A549 (cell line): ENCODE results near the gene ANO7. TPM values are rescaled to one million over a fixed set of nuclear protein-coding genes. Genes with fewer than 3 reads are reported as not detected.

Source experiments
- ATAC-seq, 2 experiments: fragments of 200-7000 bp in 1 of 2; fragments of >200 bp in 1 of 2; cut with Nextera tagmentation in 1 of 2; cut with Tn5 transposase in 1 of 2; 3 replicates each; pipeline versions ENCODE4 v1.8.0 to v1.9.1; 2018 to 2020; ENCODE audit warnings: mild to moderate bottlenecking in 1 of 2, moderate library complexity in 1 of 2
- CTCF ChIA-PET: fragments of 300-600 bp; sonication (Branson Sonifier 250); formaldehyde crosslinking; extraction: SDS; loops from one replicate; lab custom pipeline; 2021; ENCODE audit warnings: antibody characterized with exemption, inconsistent platforms; lab: Yijun Ruan, JAX
- POLR2A ChIA-PET: fragments of 350-600 bp; formaldehyde crosslinking; extraction: SDS; loops from one replicate; lab custom pipeline; 2021; ENCODE audit warnings: antibody characterized with exemption, inconsistent platforms; lab: Yijun Ruan, JAX
- DNase-seq, 2 experiments: peaks; one replicate each; pipeline versions ENCODE4 v3.0.0 to v3.0.0-alpha.2; 2011 to 2016; ENCODE audit warnings: low read depth in 1 of 2, low spot score in 1 of 2
- FAIRE-seq: peaks from 2 replicates; lab custom pipeline; 2011; peaks lifted over from hg19 to GRCh38; lab: Jason Lieb, UNC
- H3K27ac ChIP-seq, 2 experiments: fragments of >200 bp; sonication (Bioruptor Twin); formaldehyde crosslinking; 3 replicates each; pipeline ENCODE4 v1.5.1; 2016 to 2017
- H3K4me1 ChIP-seq: fragments of >200 bp; sonication (Bioruptor Twin); formaldehyde crosslinking; 3 replicates; pipeline ENCODE4 v1.6.1; 2016
- H3K4me2 ChIP-seq: fragments of >200 bp; sonication (Bioruptor Twin); formaldehyde crosslinking; 3 replicates; pipeline ENCODE4 v1.6.1; 2016
- H3K4me3 ChIP-seq: fragments of >200 bp; sonication (Bioruptor Twin); formaldehyde crosslinking; 3 replicates; pipeline ENCODE4 v1.5.1; 2016
- H3K9me3 ChIP-seq: fragments of >200 bp; sonication (Bioruptor Twin); formaldehyde crosslinking; 3 replicates; pipeline ENCODE4 v1.6.1; 2016
- BCL3 ChIP-seq: fragments of >200 bp; sonication (Bioruptor Twin); formaldehyde crosslinking; IDR thresholded peaks from 3 replicates; pipeline ENCODE4 v1.6.1; 2016
- CTCF ChIP-seq: fragments of >200 bp; sonication (Bioruptor Twin); formaldehyde crosslinking; IDR thresholded peaks from 3 replicates; pipeline ENCODE4 v1.5.1; 2016
- E2F6 ChIP-seq: IDR thresholded peaks from 2 replicates; pipeline ENCODE4 v1.6.1; 2012; ENCODE audit warnings: low read depth, borderline replicate concordance
- EHMT2 ChIP-seq: fragments of 200-600 bp; sonication (generic); IDR thresholded peaks from 2 replicates; pipeline ENCODE4 v1.6.1; 2016; ENCODE audit warnings: antibody characterized with exemption, low read depth, mild to moderate bottlenecking, moderate library complexity
- ESRRA ChIP-seq: fragments of 150-350 bp; IDR thresholded peaks from 2 replicates; pipeline ENCODE4 v1.6.1; 2014; ENCODE audit warnings: mild to moderate bottlenecking, low read length, borderline replicate concordance
- FOSB ChIP-seq: fragments of 250-450 bp; sonication (Bioruptor Pico); IDR thresholded peaks from 2 replicates; pipeline ENCODE4 v1.5.0; 2020; ENCODE audit warnings: mild to moderate bottlenecking, moderate library complexity
- FOSL2 ChIP-seq, 2 experiments: fragments of 450-650 bp in 1 of 2; fragments of >200 bp in 1 of 2; sonication (Bioruptor Twin) in 1 of 2; formaldehyde crosslinking; IDR thresholded peaks; 2 replicates each; pipeline versions ENCODE4 v1.5.0 to v1.6.1; 2016 to 2020; ENCODE audit warnings: mild to moderate bottlenecking in 1 of 2, moderate library complexity in 1 of 2
- HEYL ChIP-seq: fragments of 250-450 bp; sonication (Bioruptor Pico); IDR thresholded peaks from 2 replicates; pipeline ENCODE4 v1.8.0; 2021; ENCODE audit warnings: mild to moderate bottlenecking, moderate library complexity
- HOXB13 ChIP-seq: fragments of 250-450 bp; sonication (Bioruptor Pico); IDR thresholded peaks from 2 replicates; pipeline ENCODE4 v1.5.0; 2020; ENCODE audit warnings: low read depth, mild to moderate bottlenecking, moderate library complexity
- HOXB5 ChIP-seq: fragments of 250-450 bp; sonication (Bioruptor Pico); IDR thresholded peaks from 2 replicates; pipeline ENCODE4 v1.5.0; 2020; ENCODE audit warnings: mild to moderate bottlenecking, moderate library complexity
- JUN ChIP-seq, 2 experiments: fragments of >200 bp; sonication (Bioruptor Twin); formaldehyde crosslinking; IDR thresholded peaks; 2 replicates in 1 of 2; 3 replicates in 1 of 2; pipeline ENCODE4 v1.6.1; 2016 to 2017
- KDM1A ChIP-seq: fragments of 200-600 bp; sonication (generic); IDR thresholded peaks from 2 replicates; pipeline ENCODE4 v1.6.1; 2016; ENCODE audit warnings: low read depth, mild to moderate bottlenecking
- KDM5A ChIP-seq: fragments of 200-600 bp; sonication (generic); IDR thresholded peaks from 2 replicates; pipeline ENCODE4 v1.6.1; 2016; ENCODE audit warnings: antibody characterized with exemption, mild to moderate bottlenecking
- MAFK ChIP-seq: fragments of 450-650 bp; IDR thresholded peaks from 2 replicates; pipeline ENCODE4 v1.6.1; 2014; ENCODE audit not compliant: partially characterized antibody
- MAZ ChIP-seq: fragments of 150-350 bp; IDR thresholded peaks from 2 replicates; pipeline ENCODE4 v1.6.1; 2014; ENCODE audit warnings: antibody characterized with exemption, low read depth, low read length, borderline replicate concordance
- PBX3 ChIP-seq: IDR thresholded peaks from 2 replicates; pipeline ENCODE4 v1.6.1; 2012
- POLR2A ChIP-seq: IDR thresholded peaks from 2 replicates; pipeline ENCODE4 v1.6.1; 2012; ENCODE audit warnings: mild to moderate bottlenecking, low read length
- RARB ChIP-seq: fragments of 250-450 bp; sonication (Bioruptor Pico); IDR thresholded peaks from 2 replicates; pipeline ENCODE4 v1.8.0; 2021; ENCODE audit warnings: mild to moderate bottlenecking, moderate library complexity
- RCOR1 ChIP-seq: fragments of 150-350 bp; IDR thresholded peaks from 2 replicates; pipeline ENCODE4 v1.6.1; 2014; ENCODE audit warnings: antibody characterized with exemption, low read length, low read depth
- REST ChIP-seq: fragments of 200-600 bp; sonication (generic); IDR thresholded peaks from 2 replicates; pipeline ENCODE4 v1.6.1; 2016; ENCODE audit warnings: antibody characterized with exemption, mild to moderate bottlenecking, moderate library complexity
- RNF2 ChIP-seq: fragments of 200-600 bp; sonication (generic); IDR thresholded peaks from 2 replicates; pipeline ENCODE4 v1.6.1; 2016; ENCODE audit warnings: low read depth, mild to moderate bottlenecking, antibody characterized with exemption, moderate library complexity, borderline replicate concordance
- ZFP36 ChIP-seq: fragments of 450-650 bp; IDR thresholded peaks from 2 replicates; pipeline ENCODE4 v1.6.1; 2014; ENCODE audit warnings: borderline replicate concordance; ENCODE audit not compliant: partially characterized antibody
- WGBS: methylation state at CpG from one replicate; pipeline ENCODE4 v1.1.6; 2017; ENCODE audit errors: missing lambda C conversion rate; 5-methylcytosine and 5-hydroxymethylcytosine counted together
- polyA plus RNA-seq, 4 experiments: library from polyadenylated mRNA; depleted of rRNA in 3 of 4; stranded (reverse); fragments of >200 nt; fragmentation: RNase III in 1 of 4; extraction: RNeasy Plus Mini Kit Qiagen cat#74134 plus additional on column Dnase treatment in 1 of 4; gene quantifications; 2 replicates in 3 of 4; 3 replicates in 1 of 4; pipeline ENCODE4 v1.2.3, GENCODE V29; 2011 to 2017

Gene ANO7
- polyA plus RNA-seq, 2 of the 4 experiments (the other 2 are of a cell fraction) = 0.92 to 2.7 TPM

GRCh38 chr2:241225545-241225944 is 37.1 kb downstream of the ANO7 start:
- TF ChIP-seq KDM1A (no peak), JUN (IDR thresholded peaks at IDR 0.05) (no peak), PBX3 (no peak), EHMT2 (no peak)
- WGBS = 95% methylated on average over 16 of the region's 16 CpGs
- CTCF ChIA-PET = interaction anchor here (1.2 to 1.8 kb wide), 2 partner anchors 9 to 374 kb away, joined by 5 to 6 read pairs; no protein-coding TSS in a partner anchor
- no peaks in the 10 kb centered on the region for H3K9me3 ChIP-seq
- DNase-seq (no peak), FAIRE-seq (no peak), ATAC-seq (no peak)
- POLR2A ChIA-PET = no interaction called here
- H3K27ac ChIP-seq = no peak overlapping the region
- no peaks in the 10 kb centered on the region for H3K4me1 ChIP-seq
- H3K4me2 ChIP-seq = no peak overlapping the region
- H3K4me3 ChIP-seq = no peak overlapping the region

- ATAC-seq (no peak), FAIRE-seq (no peak), DNase-seq (no peak)
- POLR2A ChIA-PET = no interaction called here
- no peak overlapping the region for H3K4me3 ChIP-seq
- H3K27ac ChIP-seq = no peak overlapping the region
- CTCF ChIA-PET = interaction anchor here (1.2 to 1.8 kb wide), 2 partner anchors 9 to 375 kb away, joined by 5 to 6 read pairs; no protein-coding TSS in a partner anchor
- TF ChIP-seq MAFK (peak; percentile 6), E2F6 (no peak), ESRRA (no peak), HEYL (CRISPR knock-in tag) (no peak), KDM5A (no peak), FOSB (CRISPR knock-in tag) (no peak), EHMT2 (no peak), CTCF (no peak)
- no peaks in the 10 kb centered on the region for H3K4me1 ChIP-seq
- H3K9me3 ChIP-seq = no peaks in the 10 kb centered on the region
- H3K4me2 ChIP-seq = no peak overlapping the region
- WGBS = 92% methylated on average over 16 of the region's 16 CpGs
Observed at GRCh38 chr2:241225983-241226382, 37.5 kb downstream of the ANO7 start.

GRCh38 chr2:241226723-241227572 is 38.5 kb downstream of the ANO7 start:
- Histone ChIP-seq H3K4me1 (no peaks in the 10 kb centered on the region), H3K9me3 (no peaks in the 10 kb centered on the region), H3K4me3 (no peak overlapping the region), H3K27ac (no peak overlapping the region), H3K4me2 (no peak overlapping the region)
- FAIRE-seq (no peak), ATAC-seq (no peak), DNase-seq (no peak)
- no peak for TF ChIP-seq RCOR1
- no peak for TF ChIP-seq EHMT2
- TF ChIP-seq KDM5A = no peak
- no peak for TF ChIP-seq POLR2A
- TF ChIP-seq BCL3 = no peak
- no peak for TF ChIP-seq HOXB5 (CRISPR knock-in tag)
- TF ChIP-seq RARB (CRISPR knock-in tag) = no peak
- no peak for TF ChIP-seq REST
- TF ChIP-seq RNF2 = no peak
- no peak for TF ChIP-seq MAZ
- no peak for TF ChIP-seq HOXB13 (CRISPR knock-in tag)
- no peak for TF ChIP-seq MAFK
- no peak for TF ChIP-seq FOSL2 (IDR thresholded peaks at IDR 0.05)
- no peak for TF ChIP-seq FOSL2 (CRISPR knock-in tag; IDR thresholded peaks at IDR 0.05)
- TF ChIP-seq FOSB (CRISPR knock-in tag) = no peak
- no peak for TF ChIP-seq ZFP36
- ChIA-PET POLR2A (interaction anchor here (0.6 kb wide), 1 partner anchor 132 kb away, joined by 3 read pairs; no protein-coding TSS in a partner anchor), CTCF (no interaction called here)
- WGBS = 85% methylated on average over 15 of the region's 19 CpGs
